GM12878 (cell line): Measurements from ENCODE around the gene CCND2. TPM values are rescaled to one million over a fixed set of nuclear protein-coding genes. Genes with fewer than 3 reads are reported as not detected.

Experiments
- ATAC-seq: fragments of 200-7000 bp; cut with Tn5 transposase; 3 replicates; pipeline ENCODE4 v1.9.1; 2020; ENCODE audit warnings: mild to moderate bottlenecking, moderate library complexity
- BruUV-seq: library from RNA; stranded (reverse); fragments of 400-500 nt; replicated peaks from 2 replicates; lab custom pipeline; 2021; lab: Mats Ljungman, UMichigan
- CTCF ChIA-PET: fragments of 300-600 bp; sonication (Branson Sonifier 250); formaldehyde crosslinking; extraction: SDS; loops from one replicate; lab custom pipeline; 2021; ENCODE audit warnings: inconsistent platforms; lab: Yijun Ruan, JAX
- POLR2A ChIA-PET: fragments of 350-600 bp; formaldehyde crosslinking; extraction: SDS; loops from one replicate; lab custom pipeline; 2021; ENCODE audit warnings: inconsistent platforms; lab: Charles Lee
- RAD21 ChIA-PET: fragments of 300-600 bp; sonication (Branson Sonifier 250); formaldehyde crosslinking; loops from one replicate; lab custom pipeline; 2023; ENCODE audit warnings: antibody characterized with exemption; ENCODE audit not compliant: unreplicated experiment; lab: Charles Lee
- SMC1A ChIA-PET: fragments of 300-600 bp; sonication (Branson Sonifier 250); formaldehyde crosslinking; loops from one replicate; lab custom pipeline; 2023; ENCODE audit not compliant: unreplicated experiment, uncharacterized antibody; lab: Charles Lee
- DNase-seq: peaks from one replicate; pipeline ENCODE4 v3.0.0-alpha.2; 2011; ENCODE audit warnings: low read depth, low spot score
- FAIRE-seq: peaks from 3 replicates; lab custom pipeline; 2011; peaks lifted over from hg19 to GRCh38; lab: Jason Lieb, UNC
- H2AFZ ChIP-seq: 2 replicates; pipeline ENCODE4 v1.6.0; 2011; ENCODE audit warnings: low read depth, low read length, control low read depth; ENCODE audit not compliant: control insufficient read depth
- H3K27ac ChIP-seq: 2 replicates; pipeline ENCODE4 v1.5.1; 2011; ENCODE audit warnings: control low read depth; ENCODE audit not compliant: control insufficient read depth, insufficient read depth
- H3K27me3 ChIP-seq, 2 experiments: replicated peaks in 1 of 2; 2 replicates each; pipeline versions ENCODE4 v1.6.0 to v1.6.1; 2011; ENCODE audit warnings: low read length in 1 of 2; ENCODE audit not compliant: control insufficient read depth in 2 of 2, insufficient read depth in 2 of 2
- H3K36me3 ChIP-seq, 2 experiments: 2 replicates each; pipeline ENCODE4 v1.5.1; 2011; ENCODE audit warnings: low read length in 1 of 2; ENCODE audit not compliant: control insufficient read depth in 2 of 2, insufficient read depth in 2 of 2
- H3K4me1 ChIP-seq: 2 replicates; pipeline ENCODE4 v1.6.1; 2011; ENCODE audit warnings: mild to moderate bottlenecking, low read length, moderate library complexity, mixed read lengths; ENCODE audit not compliant: control insufficient read depth, insufficient read depth
- H3K4me2 ChIP-seq: 2 replicates; pipeline ENCODE4 v1.6.0; 2011; ENCODE audit warnings: control low read depth; ENCODE audit not compliant: control insufficient read depth, insufficient read depth
- H3K4me3 ChIP-seq: fragments of 200-600 bp; sonication (generic); 2 replicates; pipeline ENCODE4 v1.5.1; 2016
- H3K79me2 ChIP-seq: 2 replicates; pipeline ENCODE4 v1.6.0; 2011; ENCODE audit warnings: low read length; ENCODE audit not compliant: control insufficient read depth, insufficient read depth
- H3K9ac ChIP-seq: 2 replicates; pipeline ENCODE4 v1.8.0; 2011; ENCODE audit warnings: low read length, control low read depth, mixed read lengths; ENCODE audit not compliant: control insufficient read depth, insufficient read depth
- H3K9me3 ChIP-seq: replicated peaks from 3 replicates; pipeline ENCODE4 v1.5.1; 2011; ENCODE audit warnings: mild to moderate bottlenecking, low read length; ENCODE audit not compliant: control insufficient read depth, insufficient read depth
- H4K20me1 ChIP-seq: 2 replicates; pipeline ENCODE4 v1.6.0; 2011; ENCODE audit not compliant: control insufficient read depth, insufficient read depth
- NBN ChIP-seq: fragments of 450-650 bp; IDR thresholded peaks from 2 replicates; pipeline ENCODE4 v1.6.1; 2016
- NR2C2 ChIP-seq: IDR thresholded peaks from 2 replicates; pipeline ENCODE4 v1.6.1; 2011; ENCODE audit warnings: borderline replicate concordance, low read depth; ENCODE audit not compliant: control insufficient read depth, insufficient read length
- PML ChIP-seq: IDR thresholded peaks from 2 replicates; pipeline ENCODE4 v1.6.1; 2012; ENCODE audit warnings: low read length, inconsistent platforms
- SIN3A ChIP-seq: IDR thresholded peaks from 2 replicates; pipeline ENCODE4 v1.6.1; 2012; ENCODE audit warnings: low read depth, low read length, improper control_type of control experiment
- SIX5 ChIP-seq: IDR thresholded peaks from 2 replicates; pipeline ENCODE4 v1.6.1; 2011; ENCODE audit warnings: mild to moderate bottlenecking, low read depth, low read length, moderate library complexity; ENCODE audit not compliant: severe bottlenecking
- SPI1 ChIP-seq: IDR thresholded peaks from 2 replicates; pipeline ENCODE4 v1.6.1; 2011; ENCODE audit warnings: low read depth, mild to moderate bottlenecking, low read length, moderate library complexity, borderline replicate concordance; ENCODE audit not compliant: insufficient read depth
- SREBF1 ChIP-seq: IDR thresholded peaks from 2 replicates; pipeline ENCODE4 v1.6.1; 2012; ENCODE audit warnings: mild to moderate bottlenecking, low read length
- SREBF2 ChIP-seq: IDR thresholded peaks from 2 replicates; pipeline ENCODE4 v1.6.1; 2012; ENCODE audit warnings: mild to moderate bottlenecking, low read length
- TAF1 ChIP-seq: IDR thresholded peaks from 2 replicates; pipeline ENCODE4 v1.6.1; 2011; ENCODE audit warnings: mild to moderate bottlenecking, low read depth, low read length, borderline replicate concordance
- ZNF384 ChIP-seq: IDR thresholded peaks from 2 replicates; pipeline ENCODE4 v1.6.1; 2012; ENCODE audit warnings: low read depth, mild to moderate bottlenecking, low read length, improper control_type of control experiment, borderline replicate concordance
- WGBS: methylation state at CpG from one replicate; pipeline ENCODE4 v1.1.6; 2016; ENCODE audit warnings: low lambda C conversion rate; ENCODE audit not compliant: insufficient replicate concordance, insufficient coverage; ENCODE audit errors: missing lambda C conversion rate; 5-methylcytosine and 5-hydroxymethylcytosine counted together
- in situ Hi-C: fragments of 300-500 bp; cut with MboI; formaldehyde crosslinking; loops from 9 replicates; pipeline ENCODE4 v1.14.3; 2018; ENCODE audit warnings: mixed read lengths
- intact Hi-C: fragments of 100-400 bp; cut with micrococcal nuclease; formaldehyde crosslinking; loops from one replicate; pipeline ENCODE4 v1.14.2; 2022; ENCODE audit not compliant: unreplicated experiment
- polyA plus RNA-seq, 11 experiments: library from polyadenylated mRNA; depleted of rRNA in 4 of 11; unstranded in 6 of 11; stranded (reverse) in 5 of 11; fragments of >200 nt; fragmentation: Nextera tagmentation in 4 of 11; fragmentation: Illumina TruSeq in 1 of 11; extraction: Ambion mirVana in 4 of 11; extraction: Trizol in 1 of 11; gene quantifications; 1 replicate in 1 of 11; 2 replicates in 10 of 11; pipeline versions ENCODE4 v1.2.1 to v1.2.3, GENCODE V29; 2011 to 2016; ENCODE audit warnings: inconsistent platforms in 2 of 11, missing spikeins in 2 of 11, low read depth in 1 of 11
- total RNA-seq, 4 experiments: library from RNA; depleted of rRNA in 3 of 4; stranded (reverse); fragments of >200 nt in 3 of 4; fragmentation: Illumina TruSeq in 1 of 4; extraction: Trizol in 1 of 4; gene quantifications; 2 replicates each; pipeline versions ENCODE4 v1.2.1 to v1.2.3, GENCODE V29; 2013 to 2021
- TF ChIP-seq, protein P1 (sequence below): fragments of 450-650 bp; formaldehyde crosslinking; IDR thresholded peaks from 2 replicates; pipeline ENCODE4 v1.4.0; 2020; ENCODE audit warnings: mild to moderate bottlenecking, moderate library complexity
- TF ChIP-seq, protein P2 (sequence below): fragments of 450-650 bp; IDR thresholded peaks from 2 replicates; pipeline ENCODE4 v1.6.1; 2017; ENCODE audit warnings: mild to moderate bottlenecking, moderate library complexity

The CCND2 gene
- total and polyA plus RNA-seq, 10 of the 15 experiments (the other 5 are each of a cell fraction or from before 2014, with no cell fraction given) = 30.1 to 263 (median 152) TPM

DNA sequence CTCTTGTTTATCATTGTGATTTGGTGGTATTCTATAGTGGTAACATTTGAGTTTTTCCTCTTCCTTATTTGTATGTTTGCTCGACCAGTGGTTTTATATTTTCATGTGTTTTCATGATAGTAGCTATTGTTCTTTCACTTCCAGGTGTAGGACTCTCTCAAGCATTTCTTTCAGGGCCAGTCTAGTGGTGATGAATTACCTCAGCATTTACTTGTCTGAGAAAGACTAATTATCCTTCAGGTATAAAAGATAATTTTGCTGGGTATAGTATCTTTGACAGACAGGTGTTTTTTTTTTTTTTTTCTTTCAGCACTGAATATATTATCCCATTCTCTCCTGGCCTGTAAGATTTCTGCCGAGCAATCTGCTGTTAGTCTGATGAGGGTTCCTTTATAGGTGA is 35.0 kb upstream of the CCND2 start:
- in situ Hi-C loops = no loop called here
- no peak for FAIRE-seq
- 50% methylated on average over 2 of the region's 2 CpGs for WGBS

DNA sequence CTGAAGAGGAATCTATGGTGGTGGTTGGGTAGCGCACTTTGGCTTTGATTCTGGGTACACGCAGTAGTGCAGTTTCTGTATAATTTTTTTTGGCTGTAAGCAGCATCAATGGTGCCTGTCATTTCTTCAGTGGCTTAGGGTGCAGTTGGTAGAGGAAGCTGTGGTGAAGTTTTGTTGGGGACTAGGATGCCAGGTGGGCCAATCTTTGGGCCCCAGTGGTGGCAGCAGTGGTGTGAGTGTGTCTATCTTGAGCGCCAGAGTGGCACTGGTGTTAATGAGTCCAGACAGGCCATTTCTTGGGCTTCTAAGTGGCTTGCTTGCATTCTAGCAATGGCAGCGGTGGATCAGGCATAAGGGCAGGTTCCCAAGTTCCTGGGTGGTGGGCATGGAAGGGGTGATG is 33.8 kb upstream of the CCND2 start:
- no TSS peak for BruUV-seq
- ChIA-PET SMC1A (no interaction called here), POLR2A (no interaction called here), CTCF (no interaction called here), RAD21 (no interaction called here)
- H3K4me2 ChIP-seq = no peak overlapping the region
- no peaks in the 10 kb centered on the region for H3K36me3 ChIP-seq
- peaks cover 3% of the 10 kb centered on the region for H3K4me1 ChIP-seq
- ATAC-seq (no peak), FAIRE-seq (no peak), DNase-seq (no peak)
- H3K27ac ChIP-seq = no peak overlapping the region
- H3K9ac ChIP-seq = no peak overlapping the region
- H3K79me2 ChIP-seq = no peaks in the 10 kb centered on the region
- WGBS = 71% methylated on average over 4 of the region's 4 CpGs
- peaks cover 3% of the 10 kb centered on the region; the same call in 2 of the 3 replicates for H3K9me3 ChIP-seq
- no peak overlapping the region for H3K4me3 ChIP-seq
- no peaks in the 10 kb centered on the region for H3K27me3 ChIP-seq
- in situ Hi-C loops (no loop called here), intact Hi-C loops (no loop called here)
- no peaks in the 10 kb centered on the region for H4K20me1 ChIP-seq
- no peak overlapping the region for H2AFZ ChIP-seq
- no peak for TF ChIP-seq SREBF2
- TF ChIP-seq, protein P1, sequence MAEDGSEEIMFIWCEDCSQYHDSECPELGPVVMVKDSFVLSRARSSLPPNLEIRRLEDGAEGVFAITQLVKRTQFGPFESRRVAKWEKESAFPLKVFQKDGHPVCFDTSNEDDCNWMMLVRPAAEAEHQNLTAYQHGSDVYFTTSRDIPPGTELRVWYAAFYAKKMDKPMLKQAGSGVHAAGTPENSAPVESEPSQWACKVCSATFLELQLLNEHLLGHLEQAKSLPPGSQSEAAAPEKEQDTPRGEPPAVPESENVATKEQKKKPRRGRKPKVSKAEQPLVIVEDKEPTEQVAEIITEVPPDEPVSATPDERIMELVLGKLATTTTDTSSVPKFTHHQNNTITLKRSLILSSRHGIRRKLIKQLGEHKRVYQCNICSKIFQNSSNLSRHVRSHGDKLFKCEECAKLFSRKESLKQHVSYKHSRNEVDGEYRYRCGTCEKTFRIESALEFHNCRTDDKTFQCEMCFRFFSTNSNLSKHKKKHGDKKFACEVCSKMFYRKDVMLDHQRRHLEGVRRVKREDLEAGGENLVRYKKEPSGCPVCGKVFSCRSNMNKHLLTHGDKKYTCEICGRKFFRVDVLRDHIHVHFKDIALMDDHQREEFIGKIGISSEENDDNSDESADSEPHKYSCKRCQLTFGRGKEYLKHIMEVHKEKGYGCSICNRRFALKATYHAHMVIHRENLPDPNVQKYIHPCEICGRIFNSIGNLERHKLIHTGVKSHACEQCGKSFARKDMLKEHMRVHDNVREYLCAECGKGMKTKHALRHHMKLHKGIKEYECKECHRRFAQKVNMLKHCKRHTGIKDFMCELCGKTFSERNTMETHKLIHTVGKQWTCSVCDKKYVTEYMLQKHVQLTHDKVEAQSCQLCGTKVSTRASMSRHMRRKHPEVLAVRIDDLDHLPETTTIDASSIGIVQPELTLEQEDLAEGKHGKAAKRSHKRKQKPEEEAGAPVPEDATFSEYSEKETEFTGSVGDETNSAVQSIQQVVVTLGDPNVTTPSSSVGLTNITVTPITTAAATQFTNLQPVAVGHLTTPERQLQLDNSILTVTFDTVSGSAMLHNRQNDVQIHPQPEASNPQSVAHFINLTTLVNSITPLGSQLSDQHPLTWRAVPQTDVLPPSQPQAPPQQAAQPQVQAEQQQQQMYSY (CRISPR knock-in tag) = no peak
- no peak for TF ChIP-seq PML
- no peak for TF ChIP-seq SPI1
- TF ChIP-seq, protein P2, sequence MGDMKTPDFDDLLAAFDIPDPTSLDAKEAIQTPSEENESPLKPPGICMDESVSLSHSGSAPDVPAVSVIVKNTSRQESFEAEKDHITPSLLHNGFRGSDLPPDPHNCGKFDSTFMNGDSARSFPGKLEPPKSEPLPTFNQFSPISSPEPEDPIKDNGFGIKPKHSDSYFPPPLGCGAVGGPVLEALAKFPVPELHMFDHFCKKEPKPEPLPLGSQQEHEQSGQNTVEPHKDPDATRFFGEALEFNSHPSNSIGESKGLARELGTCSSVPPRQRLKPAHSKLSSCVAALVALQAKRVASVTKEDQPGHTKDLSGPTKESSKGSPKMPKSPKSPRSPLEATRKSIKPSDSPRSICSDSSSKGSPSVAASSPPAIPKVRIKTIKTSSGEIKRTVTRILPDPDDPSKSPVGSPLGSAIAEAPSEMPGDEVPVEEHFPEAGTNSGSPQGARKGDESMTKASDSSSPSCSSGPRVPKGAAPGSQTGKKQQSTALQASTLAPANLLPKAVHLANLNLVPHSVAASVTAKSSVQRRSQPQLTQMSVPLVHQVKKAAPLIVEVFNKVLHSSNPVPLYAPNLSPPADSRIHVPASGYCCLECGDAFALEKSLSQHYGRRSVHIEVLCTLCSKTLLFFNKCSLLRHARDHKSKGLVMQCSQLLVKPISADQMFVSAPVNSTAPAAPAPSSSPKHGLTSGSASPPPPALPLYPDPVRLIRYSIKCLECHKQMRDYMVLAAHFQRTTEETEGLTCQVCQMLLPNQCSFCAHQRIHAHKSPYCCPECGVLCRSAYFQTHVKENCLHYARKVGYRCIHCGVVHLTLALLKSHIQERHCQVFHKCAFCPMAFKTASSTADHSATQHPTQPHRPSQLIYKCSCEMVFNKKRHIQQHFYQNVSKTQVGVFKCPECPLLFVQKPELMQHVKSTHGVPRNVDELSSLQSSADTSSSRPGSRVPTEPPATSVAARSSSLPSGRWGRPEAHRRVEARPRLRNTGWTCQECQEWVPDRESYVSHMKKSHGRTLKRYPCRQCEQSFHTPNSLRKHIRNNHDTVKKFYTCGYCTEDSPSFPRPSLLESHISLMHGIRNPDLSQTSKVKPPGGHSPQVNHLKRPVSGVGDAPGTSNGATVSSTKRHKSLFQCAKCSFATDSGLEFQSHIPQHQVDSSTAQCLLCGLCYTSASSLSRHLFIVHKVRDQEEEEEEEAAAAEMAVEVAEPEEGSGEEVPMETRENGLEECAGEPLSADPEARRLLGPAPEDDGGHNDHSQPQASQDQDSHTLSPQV = no peak
- TF ChIP-seq NR2C2 = no peak
- no peak for TF ChIP-seq SIX5
- TF ChIP-seq TAF1 = no peak

More for the DNA sequence above, 35.0 kb upstream of the CCND2 start:
- Histone ChIP-seq H3K4me2 (no peak overlapping the region), H3K27ac (no peak overlapping the region), H4K20me1 (no peaks in the 10 kb centered on the region), H3K27me3 (no peaks in the 10 kb centered on the region), H3K4me3 (no peak overlapping the region), H3K36me3 (no peaks in the 10 kb centered on the region), H3K4me1 (peaks cover 3% of the 10 kb centered on the region; the same call in 1 of the 2 replicates), H3K9ac (no peak overlapping the region), H3K9me3 (peaks cover 3% of the 10 kb centered on the region; the same call in 2 of the 3 replicates), H3K79me2 (no peaks in the 10 kb centered on the region), H2AFZ (no peak overlapping the region)
- POLR2A ChIA-PET = interaction anchor here (0.9 kb wide), 1 partner anchor 22 kb away, joined by 4 read pairs; no protein-coding TSS in a partner anchor
- BruUV-seq = no TSS peak
- DNase-seq (no peak), ATAC-seq (no peak)
- CTCF ChIA-PET = interaction anchor here (0.7 kb wide), 1 partner anchor 131 kb away, joined by 3 read pairs; no protein-coding TSS in a partner anchor
- intact Hi-C loops = no loop called here
- SMC1A ChIA-PET = interaction anchor here (0.7 kb wide), 1 partner anchor 125 kb away, joined by 3 read pairs; no protein-coding TSS in a partner anchor
- no peak for TF ChIP-seq SIN3A
- TF ChIP-seq SREBF1 = no peak
- TF ChIP-seq ZNF384 = no peak
- no peak for TF ChIP-seq NBN
- RAD21 ChIA-PET = no interaction called here
